B cell (primary cell): ENCODE measurements around the gene PLGLB1. TPM values are rescaled to one million over a fixed set of nuclear protein-coding genes. Genes with fewer than 3 reads are reported as not detected.
"Not testable (repeated sequence)": the region's sequence is repeated elsewhere in the genome, so short reads cannot be mapped to it uniquely, and the experiment has no call there.

ENCODE experiments used
- ATAC-seq: fragments of 200-7000 bp; cut with Tn5 transposase; one replicate; pipeline ENCODE4 v1.10.0; 2021; ENCODE audit warnings: low read depth, mild to moderate bottlenecking, moderate number of reproducible peaks, moderate library complexity
- CTCF ChIA-PET: fragments of 350-600 bp; sonication (Branson Sonifier 250); formaldehyde crosslinking; loops from one replicate; lab custom pipeline; 2021; ENCODE audit warnings: antibody characterized with exemption, inconsistent platforms; lab: Charles Lee
- POLR2A ChIA-PET: fragments of 350-600 bp; sonication (Branson Sonifier 250); formaldehyde crosslinking; loops from one replicate; lab custom pipeline; 2021; ENCODE audit warnings: antibody characterized with exemption; lab: Charles Lee
- DNase-seq: peaks from one replicate; pipeline ENCODE4 v3.0.0; 2013
- H2AFZ ChIP-seq: 2 replicates; pipeline ENCODE4 v1.6.1; 2012; ENCODE audit warnings: mild to moderate bottlenecking, low read depth, low read length; ENCODE audit not compliant: insufficient read depth, poor library complexity, severe bottlenecking
- H3K27ac ChIP-seq, 2 donors: 1 replicate in 1 of 2; 2 replicates in 1 of 2; pipeline ENCODE4 v1.5.1; 2012 to 2013; ENCODE audit warnings: low read length in 2 of 2, mild to moderate bottlenecking in 2 of 2, moderate library complexity in 1 of 2
- H3K27me3 ChIP-seq, 4 experiments: fragments of 200-600 bp in 1 of 4; sonication (generic) in 1 of 4; replicated peaks in 1 of 4; 1 replicate in 2 of 4; 2 replicates in 2 of 4; pipeline versions ENCODE4 v1.6.1 to v1.7.0; 2013 to 2016; ENCODE audit warnings: low read length in 3 of 4, mild to moderate bottlenecking in 2 of 4, mixed read lengths in 1 of 4, moderate library complexity in 1 of 4; ENCODE audit not compliant: insufficient read depth in 4 of 4, control insufficient read depth in 3 of 4; ENCODE audit errors: control extremely low read depth in 1 of 4
- H3K36me3 ChIP-seq, 2 experiments: replicated peaks in 1 of 2; 1 replicate in 1 of 2; 2 replicates in 1 of 2; pipeline versions ENCODE4 v1.6.1 to v1.7.1; 2013; ENCODE audit warnings: low read length in 1 of 2; ENCODE audit not compliant: insufficient read depth in 2 of 2, control insufficient read depth in 1 of 2; ENCODE audit errors: control extremely low read depth in 1 of 2, extremely low read depth in 1 of 2
- H3K4me1 ChIP-seq, 2 donors: fragments of 200-600 bp in 1 of 2; sonication (generic) in 1 of 2; 1 replicate in 1 of 2; 2 replicates in 1 of 2; pipeline versions ENCODE4 v1.5.1 to v1.6.1; 2013 to 2017; ENCODE audit warnings: low read length in 2 of 2; ENCODE audit not compliant: control insufficient read depth in 2 of 2, insufficient read depth in 2 of 2
- H3K4me2 ChIP-seq: replicated peaks from 2 replicates; pipeline ENCODE3; 2012; ENCODE audit warnings: mild to moderate bottlenecking, low read depth, low read length; ENCODE audit not compliant: poor library complexity, severe bottlenecking
- H3K4me3 ChIP-seq, 5 experiments: fragments of 200-600 bp in 1 of 5; sonication (generic) in 1 of 5; 1 replicate in 3 of 5; 2 replicates in 2 of 5; pipeline versions ENCODE4 v1.5.1 to v1.7.0; 2011 to 2016; ENCODE audit warnings: low read length in 4 of 5, mild to moderate bottlenecking in 4 of 5, low read depth in 2 of 5, control low read depth in 1 of 5, moderate library complexity in 1 of 5; ENCODE audit not compliant: insufficient read depth in 1 of 5; ENCODE audit errors: control extremely low read depth in 1 of 5, extremely low read depth in 1 of 5
- H3K79me2 ChIP-seq: fragments of 200-600 bp; sonication (generic); one replicate; pipeline ENCODE4 v1.6.0; 2016; ENCODE audit warnings: low read length; ENCODE audit not compliant: control insufficient read depth, insufficient read depth
- H3K9ac ChIP-seq: fragments of 200-600 bp; sonication (generic); 2 replicates; pipeline ENCODE4 v1.6.1; 2017; ENCODE audit warnings: mild to moderate bottlenecking, low read length, moderate library complexity
- H3K9me3 ChIP-seq, 3 donors: one replicate each; pipeline versions ENCODE4 v1.6.1 to v1.7.1; 2013; ENCODE audit warnings: low read length in 2 of 3; ENCODE audit not compliant: control insufficient read depth in 2 of 3, insufficient read depth in 1 of 3; ENCODE audit errors: control extremely low read depth in 1 of 3
- H4K20me1 ChIP-seq: 2 replicates; pipeline ENCODE4 v1.6.0; 2012; ENCODE audit warnings: mild to moderate bottlenecking, low read length; ENCODE audit not compliant: insufficient read depth, control insufficient read depth, poor library complexity, severe bottlenecking
- H3K27ac Mint-ChIP-seq: one replicate; pipeline ENCODE4 v1.8.0; 2021; ENCODE audit warnings: mixed read lengths
- H3K27me3 Mint-ChIP-seq: one replicate; pipeline ENCODE4 v1.8.0; 2021; ENCODE audit warnings: mixed read lengths
- H3K4me1 Mint-ChIP-seq: one replicate; pipeline ENCODE4 v1.8.0; 2021; ENCODE audit warnings: mixed read lengths
- H3K4me3 Mint-ChIP-seq: one replicate; pipeline ENCODE4 v1.8.0; 2021; ENCODE audit warnings: mixed read lengths
- H3K9me3 Mint-ChIP-seq: one replicate; pipeline ENCODE4 v1.8.0; 2022; ENCODE audit warnings: mixed read lengths; ENCODE audit not compliant: insufficient read depth
- WGBS: methylation state at CpG from one replicate; pipeline ENCODE4 v1.1.5; 2013; ENCODE audit warnings: missing lambda C conversion rate; ENCODE audit not compliant: insufficient coverage; 5-methylcytosine and 5-hydroxymethylcytosine counted together
- intact Hi-C: fragments of 100-400 bp; cut with micrococcal nuclease; formaldehyde crosslinking; loops from one replicate; pipeline ENCODE4 v1.10.0; 2022
- polyA plus RNA-seq: library from polyadenylated mRNA; depleted of rRNA; stranded (reverse); fragments of >200 nt; gene quantifications from 2 replicates; pipeline ENCODE4 v1.2.3, GENCODE V29; 2012
- total RNA-seq, 2 donors: library from RNA; stranded (reverse); fragments of 120-200 nt in 1 of 2; gene quantifications; 1 replicate in 1 of 2; 2 replicates in 1 of 2; pipeline versions ENCODE4 v1.2.3 to v1.2.4, GENCODE V29; 2013 to 2022

PLGLB1 gene
- total and polyA plus RNA-seq, 2 donors (not counting 1 experiment from before 2014, with no cell fraction given), result 2.7 to 16.9 TPM

GRCh38 chr2:87025927-87026326, 4.3 kb upstream of the PLGLB1 start:
- POLR2A ChIA-PET, H4K20me1 ChIP-seq, ATAC-seq, H3K4me2 ChIP-seq, H3K9me3 Mint-ChIP-seq, H3K27me3 Mint-ChIP-seq, H3K9me3 ChIP-seq, H2AFZ ChIP-seq, intact Hi-C loops, H3K4me3 Mint-ChIP-seq, H3K79me2 ChIP-seq, H3K4me1 ChIP-seq, H3K4me3 ChIP-seq, H3K27ac ChIP-seq, H3K27me3 ChIP-seq, H3K36me3 ChIP-seq, H3K27ac Mint-ChIP-seq, H3K4me1 Mint-ChIP-seq, H3K9ac ChIP-seq, DNase-seq, CTCF ChIA-PET: not testable (repeated sequence)
- WGBS, result no CpG with 5 or more reads among the region's 6 CpGs

DNA sequence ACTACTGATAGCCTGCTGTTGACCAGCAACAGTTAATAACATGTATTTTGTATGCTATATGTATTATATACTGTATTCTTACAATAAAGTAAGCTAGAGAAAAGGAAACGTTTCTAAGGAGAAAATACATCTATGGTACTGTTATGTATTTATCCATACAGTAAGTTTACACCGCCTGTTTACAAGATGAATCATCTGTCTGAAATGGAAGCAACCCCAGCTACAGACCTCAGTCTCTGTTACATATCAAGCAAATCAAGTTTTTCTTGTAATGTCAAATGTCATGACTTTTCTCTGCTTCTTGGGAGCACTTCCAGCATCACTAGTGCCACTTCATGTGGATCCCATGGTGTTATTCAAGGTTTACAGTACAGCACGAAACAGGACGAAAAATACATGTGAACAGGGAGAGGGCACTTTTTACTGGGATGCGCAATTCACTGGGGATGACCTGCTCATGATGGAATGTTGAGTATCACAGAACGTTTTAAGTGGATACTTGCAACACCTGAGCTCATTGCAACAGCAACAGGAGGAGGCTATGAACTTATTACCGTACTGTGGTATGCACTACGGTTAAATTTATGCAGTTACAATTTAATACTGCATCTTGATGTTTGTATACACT, 2.5 kb upstream of the PLGLB1 start:
- H2AFZ ChIP-seq, POLR2A ChIA-PET, DNase-seq, H3K4me2 ChIP-seq, H3K4me1 Mint-ChIP-seq, H3K27ac ChIP-seq, H4K20me1 ChIP-seq, H3K36me3 ChIP-seq, CTCF ChIA-PET, intact Hi-C loops, H3K9me3 Mint-ChIP-seq, H3K4me3 ChIP-seq, H3K27me3 Mint-ChIP-seq, H3K9me3 ChIP-seq, H3K4me3 Mint-ChIP-seq, H3K9ac ChIP-seq, H3K4me1 ChIP-seq, H3K27ac Mint-ChIP-seq, H3K79me2 ChIP-seq, H3K27me3 ChIP-seq, ATAC-seq: not testable (repeated sequence)
- no CpG with 5 or more reads among the region's 8 CpGs for WGBS

- POLR2A ChIA-PET, ATAC-seq: not testable (repeated sequence)
Measured at GRCh38 chr2:87021043-87021442, 601 bp downstream of the PLGLB1 start.

DNA sequence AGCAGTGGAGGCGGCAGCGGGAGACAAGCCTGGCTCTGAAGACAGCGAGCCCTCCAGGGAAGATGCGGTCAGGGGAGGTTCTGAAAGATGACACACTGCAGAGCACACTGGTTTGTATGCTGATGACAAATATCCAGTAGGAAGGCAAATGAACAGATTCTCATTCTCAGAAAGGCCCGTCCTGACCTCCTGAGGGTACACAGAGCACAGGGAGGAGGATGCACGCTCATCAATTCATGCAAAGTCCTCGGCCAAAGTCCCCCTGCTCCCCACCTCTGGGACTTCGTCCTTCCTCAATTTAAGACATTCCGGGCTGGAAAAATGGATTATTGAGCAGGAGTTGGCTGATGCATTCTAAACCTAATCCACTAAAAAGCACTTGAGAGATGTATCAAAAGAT, 2.6 kb downstream of the PLGLB1 start:
- intact Hi-C loops, H3K79me2 ChIP-seq, H3K27me3 Mint-ChIP-seq, H3K9me3 ChIP-seq, H3K4me2 ChIP-seq, ATAC-seq, H3K4me1 Mint-ChIP-seq, H3K27me3 ChIP-seq, H4K20me1 ChIP-seq, H3K4me3 Mint-ChIP-seq, DNase-seq, H3K27ac Mint-ChIP-seq, H3K9me3 Mint-ChIP-seq, H3K4me3 ChIP-seq, H3K27ac ChIP-seq, H2AFZ ChIP-seq, H3K4me1 ChIP-seq, H3K36me3 ChIP-seq, H3K9ac ChIP-seq, CTCF ChIA-PET, POLR2A ChIA-PET: not testable (repeated sequence)
- WGBS, result no CpG with 5 or more reads among the region's 9 CpGs

More at GRCh38 chr2:87021043-87021442, 601 bp downstream of the PLGLB1 start:
- H3K79me2 ChIP-seq, H3K4me3 Mint-ChIP-seq, CTCF ChIA-PET, H3K27ac ChIP-seq, H4K20me1 ChIP-seq, H3K4me2 ChIP-seq, H3K4me1 ChIP-seq, H3K4me1 Mint-ChIP-seq, H3K36me3 ChIP-seq, H3K9me3 Mint-ChIP-seq, H3K27ac Mint-ChIP-seq, DNase-seq, H3K9me3 ChIP-seq, H3K27me3 Mint-ChIP-seq, H3K4me3 ChIP-seq, intact Hi-C loops, H3K27me3 ChIP-seq, H2AFZ ChIP-seq, H3K9ac ChIP-seq: not testable (repeated sequence)
- WGBS, result no CpG with 5 or more reads among the region's 8 CpGs
